ENCODE measurements around the gene GRM5.
"Not testable (repeated sequence)": the region's sequence is repeated elsewhere in the genome, so short reads cannot be mapped to it uniquely, and the experiment has no call there.

DNA sequence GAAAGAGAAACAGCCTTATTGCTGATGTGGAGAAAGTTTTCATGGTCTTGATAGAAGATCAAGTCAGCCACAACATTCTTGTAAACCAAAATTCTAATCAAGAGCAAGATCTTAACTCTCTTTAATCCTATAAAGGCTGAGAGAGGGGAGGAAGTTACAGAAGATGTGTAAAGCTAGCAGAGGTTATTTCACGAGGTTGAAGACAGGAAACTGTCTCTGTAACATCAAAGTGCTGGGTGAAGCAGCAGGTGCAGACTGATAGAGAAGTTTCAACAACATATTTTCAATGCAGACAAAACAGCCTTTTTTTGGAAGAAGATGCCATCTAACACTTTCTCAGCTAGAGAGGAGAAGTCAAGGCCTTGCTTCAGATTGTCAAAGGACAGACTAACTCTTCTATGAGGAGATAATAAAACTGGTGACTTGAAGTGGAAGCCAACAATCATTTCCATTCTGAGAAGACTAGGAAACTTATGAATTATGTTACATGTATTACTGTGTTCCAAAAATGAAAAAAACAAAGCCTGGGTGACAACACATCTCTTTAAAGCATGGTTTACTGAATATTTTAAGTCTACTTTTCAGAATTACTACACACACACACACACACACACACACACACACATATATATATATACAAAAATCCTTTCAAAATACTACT is 221.9 kb downstream of the GRM5 start:
- TF ChIP-seq, protein P1, sequence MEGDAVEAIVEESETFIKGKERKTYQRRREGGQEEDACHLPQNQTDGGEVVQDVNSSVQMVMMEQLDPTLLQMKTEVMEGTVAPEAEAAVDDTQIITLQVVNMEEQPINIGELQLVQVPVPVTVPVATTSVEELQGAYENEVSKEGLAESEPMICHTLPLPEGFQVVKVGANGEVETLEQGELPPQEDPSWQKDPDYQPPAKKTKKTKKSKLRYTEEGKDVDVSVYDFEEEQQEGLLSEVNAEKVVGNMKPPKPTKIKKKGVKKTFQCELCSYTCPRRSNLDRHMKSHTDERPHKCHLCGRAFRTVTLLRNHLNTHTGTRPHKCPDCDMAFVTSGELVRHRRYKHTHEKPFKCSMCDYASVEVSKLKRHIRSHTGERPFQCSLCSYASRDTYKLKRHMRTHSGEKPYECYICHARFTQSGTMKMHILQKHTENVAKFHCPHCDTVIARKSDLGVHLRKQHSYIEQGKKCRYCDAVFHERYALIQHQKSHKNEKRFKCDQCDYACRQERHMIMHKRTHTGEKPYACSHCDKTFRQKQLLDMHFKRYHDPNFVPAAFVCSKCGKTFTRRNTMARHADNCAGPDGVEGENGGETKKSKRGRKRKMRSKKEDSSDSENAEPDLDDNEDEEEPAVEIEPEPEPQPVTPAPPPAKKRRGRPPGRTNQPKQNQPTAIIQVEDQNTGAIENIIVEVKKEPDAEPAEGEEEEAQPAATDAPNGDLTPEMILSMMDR (IDR thresholded peaks at IDR 0.05), result not testable (repeated sequence)
- not testable (repeated sequence) for TF ChIP-seq ZFX (IDR thresholded peaks at IDR 0.05; ENCODE audit: borderline replicate concordance)
